SU-DHL-6 (cell line): ENCODE data around the gene BRPF3.

Experiments used
- H2AFZ ChIP-seq: fragments of 200-600 bp; sonication (generic); 2 replicates; pipeline ENCODE4 v1.6.1; 2014; ENCODE audit warnings: low read depth, mild to moderate bottlenecking, moderate library complexity, mixed read lengths, antibody characterized with exemption, low read length; ENCODE audit not compliant: severe bottlenecking
- H3F3A ChIP-seq: fragments of 200-600 bp; shearing (Covaris generic); 2 replicates; pipeline ENCODE4 v1.6.0; 2016; ENCODE audit warnings: antibody characterized with exemption, mild to moderate bottlenecking; ENCODE audit not compliant: insufficient read depth
- H3K27ac ChIP-seq: fragments of 200-600 bp; sonication (generic); 2 replicates; pipeline ENCODE4 v1.5.1; 2016; ENCODE audit warnings: low read depth, mild to moderate bottlenecking, low read length, moderate library complexity, mixed read lengths
- H3K27me3 ChIP-seq: fragments of 200-600 bp; sonication (generic), shearing (Covaris generic); 2 replicates; pipeline ENCODE4 v1.6.0; 2014; ENCODE audit warnings: mild to moderate bottlenecking, low read length
- H3K36me3 ChIP-seq: fragments of 200-600 bp; sonication (generic); 2 replicates; pipeline ENCODE4 v1.6.1; 2014; ENCODE audit warnings: mild to moderate bottlenecking, low read length, mixed read lengths
- H3K4me2 ChIP-seq: fragments of 300-600, 200-600 bp; shearing (Covaris generic), sonication (generic); 2 replicates; pipeline ENCODE4 v1.6.0; 2014; ENCODE audit warnings: low read length, low read depth, mild to moderate bottlenecking; ENCODE audit not compliant: poor library complexity, severe bottlenecking
- H3K4me3 ChIP-seq: fragments of 200-600 bp; sonication (generic); 2 replicates; pipeline ENCODE4 v1.5.1; 2014; ENCODE audit warnings: antibody characterized with exemption, low read length, mild to moderate bottlenecking, mixed read lengths; ENCODE audit not compliant: insufficient read depth, poor library complexity, severe bottlenecking
- H3K79me2 ChIP-seq: fragments of 200-600 bp; sonication (generic); 2 replicates; pipeline ENCODE4 v1.6.1; 2014; ENCODE audit warnings: mild to moderate bottlenecking, low read length, moderate library complexity; ENCODE audit not compliant: insufficient read depth
- H3K9ac ChIP-seq: fragments of 200-600 bp; sonication (generic); 2 replicates; pipeline ENCODE4 v1.7.0; 2014; ENCODE audit warnings: mild to moderate bottlenecking, low read length
- H3K9me2 ChIP-seq: fragments of 200-600 bp; sonication (generic); replicated peaks from 2 replicates; pipeline ENCODE4 v1.6.1; 2014; ENCODE audit warnings: low read length; ENCODE audit not compliant: insufficient read depth
- H3K9me3 ChIP-seq: fragments of 200-600 bp; sonication (generic); 2 replicates; pipeline ENCODE4 v1.6.1; 2014; ENCODE audit warnings: low read length, mixed read lengths; ENCODE audit not compliant: insufficient read depth
- H4K20me1 ChIP-seq: fragments of 200-600 bp; sonication (generic); 2 replicates; pipeline ENCODE4 v1.6.1; 2014; ENCODE audit warnings: low read depth, mild to moderate bottlenecking, antibody characterized with exemption, low read length, moderate library complexity, mixed read lengths
- CTCF ChIP-seq: fragments of 200-600 bp; sonication (generic); IDR thresholded peaks from one replicate; pipeline ENCODE4 v1.5.1; 2017; ENCODE audit warnings: antibody characterized with exemption, mild to moderate bottlenecking, low read length, moderate library complexity; ENCODE audit not compliant: insufficient read depth, poor library complexity, severe bottlenecking
- EZH2phosphoT487 ChIP-seq: fragments of 200-600 bp; sonication (generic), shearing (Covaris generic); conservative IDR thresholded peaks from 2 replicates; pipeline ENCODE4 v1.6.1; 2018; ENCODE audit warnings: mild to moderate bottlenecking, antibody characterized with exemption, low read length, moderate library complexity, mixed read lengths

Gene BRPF3

GRCh38 chr6:36266913-36267644, 70.5 kb downstream of the BRPF3 start:
- TF ChIP-seq CTCF (no peak), EZH2phosphoT487 (no peak)

GRCh38 chr6:36267731-36268477, 71.4 kb downstream of the BRPF3 start:
- Histone ChIP-seq H3K36me3 (no peaks in the 10 kb centered on the region), H4K20me1 (no peaks in the 10 kb centered on the region), H3K79me2 (no peaks in the 10 kb centered on the region), H3K4me3 (no peak overlapping the region), H3K27me3 (no peaks in the 10 kb centered on the region), H2AFZ (no peak overlapping the region), H3K9ac (no peak overlapping the region), H3K9me2 (no peaks in the 10 kb centered on the region), H3F3A (no peaks in the 10 kb centered on the region), H3K27ac (no peak overlapping the region), H3K9me3 (no peaks in the 10 kb centered on the region), H3K4me2 (no peak overlapping the region)
- no peak for TF ChIP-seq CTCF
- no peak for TF ChIP-seq EZH2phosphoT487

More at GRCh38 chr6:36266913-36267644, 70.5 kb downstream of the BRPF3 start:
- Histone ChIP-seq H3K4me2 (no peak overlapping the region), H2AFZ (no peak overlapping the region), H3K9me2 (no peaks in the 10 kb centered on the region), H3K79me2 (no peaks in the 10 kb centered on the region), H3K27ac (no peak overlapping the region), H3K9me3 (no peaks in the 10 kb centered on the region), H3K36me3 (no peaks in the 10 kb centered on the region), H4K20me1 (no peaks in the 10 kb centered on the region), H3K27me3 (no peaks in the 10 kb centered on the region), H3K9ac (no peak overlapping the region), H3K4me3 (no peak overlapping the region), H3F3A (no peaks in the 10 kb centered on the region)

- no peaks in the 10 kb centered on the region for H4K20me1 ChIP-seq
- H2AFZ ChIP-seq: no peak overlapping the region
- TF ChIP-seq EZH2phosphoT487 (no peak), CTCF (no peak)
- H3K4me3 ChIP-seq: no peak overlapping the region
- no peak overlapping the region for H3K9ac ChIP-seq
- H3K79me2 ChIP-seq: no peaks in the 10 kb centered on the region
- H3K27ac ChIP-seq: no peak overlapping the region
- H3K9me3 ChIP-seq: no peaks in the 10 kb centered on the region
- no peaks in the 10 kb centered on the region for H3K9me2 ChIP-seq
- no peaks in the 10 kb centered on the region for H3K27me3 ChIP-seq
- H3F3A ChIP-seq: no peaks in the 10 kb centered on the region
- H3K4me2 ChIP-seq: no peak overlapping the region
- no peaks in the 10 kb centered on the region for H3K36me3 ChIP-seq
These were observed 72.1 kb downstream of the BRPF3 start for GRCh38 chr6:36268478-36269275.
